ENCODE data around the gene HRG.

- TF ChIP-seq CTCF (IDR thresholded peaks at IDR 0.05), result no peak
- TF ChIP-seq POLR2A (IDR thresholded peaks at IDR 0.05), result no peak
Measured at GRCh38 chr3:186713499-186713898, 47.7 kb downstream of the HRG start.

All from esophagus squamous epithelium (tissue), 4 donors.